CD4-positive, alpha-beta T cell treated with Interleukin-15 for 1 hour (primary cell): ENCODE data around the gene OR7G3.

Source experiments
- DNase-seq: peaks from one replicate; pipeline ENCODE4 v3.0.0-alpha.2; 2020

Gene OR7G3

DNA sequence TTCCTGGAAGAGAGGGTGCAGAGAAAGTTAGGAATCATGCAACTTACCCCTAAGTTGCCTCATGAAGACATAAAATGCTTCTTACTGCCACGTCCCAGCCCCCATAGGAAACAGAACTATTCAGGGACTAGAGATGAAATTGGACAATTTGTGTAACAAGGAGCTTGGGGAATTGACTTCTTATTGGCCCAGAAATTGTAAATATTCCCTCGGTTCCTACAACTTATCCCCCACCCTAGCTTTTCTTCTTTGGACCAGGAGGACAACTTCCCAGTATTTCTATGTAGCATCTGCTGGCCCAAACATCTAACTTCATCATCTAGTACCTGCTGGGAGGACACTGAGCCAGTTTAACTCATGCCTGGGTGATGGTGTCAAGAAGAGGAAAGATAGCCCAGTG, 40.0 kb downstream of the OR7G3 start, which contains the start of gene OR1M1:
TSS of gene OR1M1 (plus strand) at position 301 of the 400 bp plus-strand sequence. CDS start 6,184 bp downstream, outside the sequence.
- no peak for DNase-seq

DNA sequence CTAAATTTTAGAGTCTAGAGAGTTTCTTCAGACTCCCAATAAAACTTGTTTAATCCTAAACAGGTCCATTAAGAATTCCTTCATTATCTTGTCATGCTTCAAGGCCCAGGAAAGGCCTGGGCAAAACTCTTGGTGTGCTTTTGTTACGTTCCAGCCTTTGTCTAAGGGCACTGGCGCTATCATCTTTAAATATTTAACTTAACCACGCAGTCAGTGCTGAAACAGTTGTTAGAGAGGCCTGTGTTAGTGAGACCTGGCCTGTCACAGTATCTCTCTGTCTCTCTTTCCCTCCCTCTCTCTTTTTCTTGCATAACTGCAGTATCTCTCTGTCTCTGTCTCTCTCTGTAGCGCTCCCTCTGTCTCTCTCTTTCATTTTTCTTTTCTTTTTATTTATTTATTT, 48.1 kb downstream of the OR7G3 start:
- no peak for DNase-seq

DNA sequence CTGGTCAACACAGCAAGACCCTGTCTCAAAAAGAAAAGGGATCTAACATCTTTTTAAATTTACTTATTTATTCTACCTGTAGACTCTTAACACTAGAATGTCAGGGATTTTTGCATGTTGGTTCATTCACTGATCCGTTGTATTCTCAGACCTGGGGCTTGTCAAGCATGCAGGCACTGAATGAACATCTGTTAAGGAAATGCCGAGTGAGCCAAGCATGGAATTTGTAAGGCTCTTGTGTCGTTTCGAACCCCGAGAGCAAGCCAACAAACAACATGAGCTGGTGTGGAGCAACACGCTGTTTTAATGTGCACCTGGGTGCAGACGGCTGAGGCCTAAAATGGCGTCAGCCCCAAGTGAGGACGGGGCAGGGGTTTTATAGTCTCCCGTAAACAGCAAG, 49.8 kb downstream of the OR7G3 start:
- DNase-seq, result no peak
